Psoas muscle (tissue), 8 donors: ENCODE data around the gene IQCH. TPM values are rescaled to one million over a fixed set of nuclear protein-coding genes. Genes with fewer than 3 reads are reported as not detected.

ENCODE experiments used
- ATAC-seq, 4 donors: fragments of 200-7000 bp; cut with Tn5 transposase; one replicate each; pipeline ENCODE4 v1.9.1; 2020; ENCODE audit warnings: moderate library complexity in 3 of 4, mild to moderate bottlenecking in 2 of 4
- DNase-seq, 2 donors: peaks; one replicate each; pipeline ENCODE4 v3.0.0-alpha.2; 2020
- H3K27ac ChIP-seq: fragments of 200-600 bp; one replicate; pipeline ENCODE4 v1.8.0; 2022
- H3K27me3 ChIP-seq, 3 donors: fragments of 200-600 bp in 1 of 3; one replicate each; pipeline versions ENCODE4 v1.6.1 to v1.8.0; 2013 to 2022; ENCODE audit warnings: low read length in 2 of 3, mild to moderate bottlenecking in 2 of 3, moderate library complexity in 1 of 3; ENCODE audit not compliant: insufficient read depth in 3 of 3
- H3K36me3 ChIP-seq, 2 donors: fragments of 200-600 bp in 1 of 2; one replicate each; pipeline versions ENCODE4 v1.6.1 to v1.8.0; 2013 to 2022; ENCODE audit warnings: low read depth in 1 of 2, mild to moderate bottlenecking in 1 of 2, moderate library complexity in 1 of 2; ENCODE audit not compliant: insufficient read depth in 1 of 2
- H3K4me1 ChIP-seq: fragments of 200-600 bp; one replicate; pipeline ENCODE4 v1.8.0; 2022
- H3K4me3 ChIP-seq: fragments of 200-600 bp; one replicate; pipeline ENCODE4 v1.8.0; 2022; ENCODE audit warnings: mild to moderate bottlenecking
- H3K9me3 ChIP-seq: fragments of 200-600 bp; one replicate; pipeline ENCODE4 v1.8.0; 2022
- WGBS, 3 donors: extraction: QIAGEN DNeasy Blood & Tissue Kit; methylation state at CpG; one replicate each; pipeline versions ENCODE4 v1.1.6 to v1.1.7; 2013; 5-methylcytosine and 5-hydroxymethylcytosine counted together
- intact Hi-C, 2 donors: fragments of 100-400 bp; cut with DNase I; formaldehyde crosslinking; loops; one replicate each; pipeline versions ENCODE4 v1.11.0 to v1.14.2; 2022
- polyA plus RNA-seq, 3 donors: library from polyadenylated mRNA; stranded (reverse); fragments of 200-250 nt; gene quantifications; one replicate each; pipeline ENCODE4 v1.2.3, GENCODE V29; 2013
- total RNA-seq, 4 donors: library from RNA; stranded (reverse); fragmentation: NEBNext Ultra II Directional in 2 of 4; extraction: Animal tissue kit (Norgen Biotek cat#: 25700) in 2 of 4; gene quantifications; one replicate each; pipeline versions ENCODE4 v1.2.1 to v1.2.4, GENCODE V29; 2021 to 2023
- TF ChIP-seq, protein P1 (sequence below): fragments of 200-600 bp; IDR thresholded peaks from one replicate; pipeline ENCODE4 v1.8.0; 2022; ENCODE audit warnings: antibody characterized with exemption
- donor health status: healthy with polysubstance abuse.
- donor health status: DM: no; HTN: no; CAD: no; lungs with moderate emphysema.
- donor health status: Bipolar disorder and iron deficiency.
- donor health status: healthy.
- donor health status: DM: yes; HTN: yes; CAD: no.
- donor health status: DM: no; HTN: no; CAD: no.
- donor health status: DM: no; HTN: no; CAD: no.
- donor health status: DM: yes; HTN: yes; CAD: no.

Gene IQCH
- total and polyA plus RNA-seq, 7 donors, result 0.27 to 1.0 (median 0.60) TPM

DNA sequence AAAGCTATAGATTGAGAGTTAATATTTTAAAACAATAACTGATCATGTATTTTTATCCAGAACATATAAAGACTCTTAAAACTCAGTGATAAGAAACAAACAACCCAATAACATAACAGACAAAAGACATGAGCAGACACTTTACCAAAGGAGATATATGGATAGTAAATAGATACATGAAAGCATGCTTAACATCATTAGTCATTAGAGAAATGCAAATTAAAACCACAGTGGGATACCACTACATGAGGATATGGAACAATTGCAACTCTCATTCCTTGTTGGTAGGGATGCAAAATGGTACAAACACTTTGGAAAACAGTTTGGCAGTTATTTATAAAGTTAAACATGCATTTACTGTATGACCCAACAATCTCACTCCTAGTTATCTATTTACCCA lies 95.0 kb downstream of the IQCH start:
- Histone ChIP-seq H3K27ac (no peak overlapping the region), H3K9me3 (peaks cover 15% of the 10 kb centered on the region), H3K4me1 (no peaks in the 10 kb centered on the region), H3K4me3 (no peak overlapping the region), H3K36me3 (no peaks in the 10 kb centered on the region), H3K27me3 (no peaks in the 10 kb centered on the region)
- TF ChIP-seq, protein P1, sequence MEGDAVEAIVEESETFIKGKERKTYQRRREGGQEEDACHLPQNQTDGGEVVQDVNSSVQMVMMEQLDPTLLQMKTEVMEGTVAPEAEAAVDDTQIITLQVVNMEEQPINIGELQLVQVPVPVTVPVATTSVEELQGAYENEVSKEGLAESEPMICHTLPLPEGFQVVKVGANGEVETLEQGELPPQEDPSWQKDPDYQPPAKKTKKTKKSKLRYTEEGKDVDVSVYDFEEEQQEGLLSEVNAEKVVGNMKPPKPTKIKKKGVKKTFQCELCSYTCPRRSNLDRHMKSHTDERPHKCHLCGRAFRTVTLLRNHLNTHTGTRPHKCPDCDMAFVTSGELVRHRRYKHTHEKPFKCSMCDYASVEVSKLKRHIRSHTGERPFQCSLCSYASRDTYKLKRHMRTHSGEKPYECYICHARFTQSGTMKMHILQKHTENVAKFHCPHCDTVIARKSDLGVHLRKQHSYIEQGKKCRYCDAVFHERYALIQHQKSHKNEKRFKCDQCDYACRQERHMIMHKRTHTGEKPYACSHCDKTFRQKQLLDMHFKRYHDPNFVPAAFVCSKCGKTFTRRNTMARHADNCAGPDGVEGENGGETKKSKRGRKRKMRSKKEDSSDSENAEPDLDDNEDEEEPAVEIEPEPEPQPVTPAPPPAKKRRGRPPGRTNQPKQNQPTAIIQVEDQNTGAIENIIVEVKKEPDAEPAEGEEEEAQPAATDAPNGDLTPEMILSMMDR, result no peak
- DNase-seq, result no peak
- no peak for ATAC-seq
- intact Hi-C loops, result no loop called here

DNA sequence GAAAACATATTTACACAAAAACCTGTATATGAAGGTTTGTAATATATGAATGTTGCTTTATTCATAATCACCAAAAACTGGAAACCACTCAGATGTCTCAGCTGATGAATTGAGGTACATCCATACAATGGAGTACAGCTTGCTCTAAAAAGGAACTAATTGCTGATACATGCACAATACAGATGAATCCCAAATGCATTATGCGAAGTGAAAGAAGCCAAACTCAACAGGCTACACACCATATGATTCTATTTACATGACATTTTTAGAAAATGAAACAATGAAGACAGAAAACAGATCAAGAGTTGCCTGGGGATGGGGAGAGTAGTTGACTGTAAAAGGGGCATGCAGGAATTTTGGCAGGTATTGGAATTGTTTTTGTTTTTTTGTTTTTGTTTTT lies 95.5 kb downstream of the IQCH start:
- Histone ChIP-seq H3K9me3 (peaks cover 14% of the 10 kb centered on the region), H3K27me3 (no peaks in the 10 kb centered on the region), H3K4me1 (no peaks in the 10 kb centered on the region), H3K36me3 (no peaks in the 10 kb centered on the region), H3K27ac (no peak overlapping the region), H3K4me3 (no peak overlapping the region)
- no peak for ATAC-seq
- TF ChIP-seq, protein P1, result no peak
- intact Hi-C loops, result no loop called here
- WGBS, 3 donors, result 82 to 89% (median 85%) methylated on average over 1 of the region's 1 CpG
- no peak for DNase-seq

DNA sequence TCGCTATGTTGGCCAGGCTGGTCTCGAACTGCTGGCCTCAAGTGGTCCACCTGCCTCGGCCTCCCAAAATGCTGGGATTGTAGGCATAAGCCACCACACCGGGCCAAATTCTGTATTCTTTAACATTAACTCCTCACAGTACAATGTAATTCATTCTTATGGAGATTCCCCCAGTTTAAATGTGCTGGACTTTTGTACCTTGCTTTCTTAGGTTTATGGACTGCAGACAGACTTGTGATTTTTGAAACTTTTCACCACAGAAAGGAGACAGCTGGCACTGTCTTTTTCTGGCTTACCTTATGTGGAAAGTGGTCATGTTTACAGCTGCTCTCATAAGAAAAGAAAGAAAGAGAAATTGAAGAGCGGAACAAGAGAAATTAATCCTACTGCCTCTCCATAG lies 103.8 kb downstream of the IQCH start:
- 80 to 86% (median 85%) methylated on average over 5 of the region's 5 CpGs for WGBS, 3 donors
- DNase-seq, result no peak
- Histone ChIP-seq H3K4me3 (no peak overlapping the region), H3K36me3 (no peaks in the 10 kb centered on the region), H3K27me3 (no peaks in the 10 kb centered on the region), H3K9me3 (no peaks in the 10 kb centered on the region), H3K27ac (no peak overlapping the region), H3K4me1 (no peaks in the 10 kb centered on the region)
- TF ChIP-seq, protein P1, result no peak
- intact Hi-C loops, result no loop called here
- ATAC-seq, result no peak

DNA sequence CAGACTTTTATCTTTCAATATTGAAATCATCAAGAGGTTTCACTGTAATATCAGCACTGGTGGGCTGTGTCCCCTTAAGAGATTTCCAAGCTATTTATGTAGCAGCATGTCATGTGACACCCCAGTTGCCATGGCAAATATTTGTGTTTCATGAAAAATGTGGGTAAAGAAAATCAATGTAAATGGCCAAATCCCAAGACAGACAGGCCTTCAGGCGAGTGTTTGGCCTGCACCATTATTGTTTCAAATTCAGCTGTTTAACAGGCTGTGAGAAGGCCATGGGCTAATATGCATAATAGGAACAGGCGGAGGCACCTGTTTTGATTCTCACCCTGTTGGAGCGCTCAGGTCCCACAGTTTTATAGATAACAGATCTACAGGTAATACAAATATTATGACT lies 104.2 kb downstream of the IQCH start:
- Histone ChIP-seq H3K4me3 (no peak overlapping the region), H3K27ac (no peak overlapping the region), H3K9me3 (no peaks in the 10 kb centered on the region), H3K27me3 (no peaks in the 10 kb centered on the region), H3K4me1 (no peaks in the 10 kb centered on the region), H3K36me3 (no peaks in the 10 kb centered on the region)
- 80 to 89% (median 88%) methylated on average over 3 of the region's 3 CpGs for WGBS, 3 donors
- no peak for DNase-seq
- no peak for ATAC-seq
- intact Hi-C loops, result no loop called here
- TF ChIP-seq, protein P1, result no peak

DNA sequence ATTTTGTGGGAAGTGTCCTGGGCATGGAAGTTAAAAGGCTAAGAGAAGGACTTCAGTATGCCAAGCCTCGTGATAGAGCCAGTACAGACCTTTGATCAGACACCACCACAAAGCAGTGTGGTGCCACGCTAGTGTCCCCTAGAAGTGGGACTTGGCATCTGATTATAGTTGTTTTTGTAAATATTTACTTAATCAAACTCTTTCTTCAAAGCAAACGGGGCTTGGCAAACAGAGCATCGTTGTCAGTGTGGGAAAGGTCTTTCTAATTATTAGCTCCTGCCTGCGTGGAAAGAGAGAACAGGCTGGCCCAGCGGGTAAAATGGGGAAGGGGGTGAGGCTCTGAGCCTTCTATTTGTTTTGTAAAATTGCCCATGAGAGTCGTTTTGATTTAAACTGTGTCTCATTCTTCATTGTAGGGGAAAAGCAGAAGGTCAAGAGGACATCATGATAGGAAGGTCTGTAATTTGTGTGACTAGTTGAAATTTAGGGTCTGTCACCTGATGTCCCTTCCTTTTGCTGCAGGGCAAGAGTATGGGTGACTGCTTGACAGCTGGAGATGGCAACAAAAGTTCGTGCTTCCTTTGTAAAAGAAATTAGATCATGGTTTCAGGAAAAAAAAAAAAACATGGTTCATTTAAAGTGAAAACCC lies 105.0 kb downstream of the IQCH start:
- no peak for DNase-seq
- ATAC-seq, result no peak
- H3K4me1 ChIP-seq, result no peaks in the 10 kb centered on the region
- no peak overlapping the region for H3K27ac ChIP-seq
- no peaks in the 10 kb centered on the region for H3K9me3 ChIP-seq
- intact Hi-C loops, result no loop called here
- H3K4me3 ChIP-seq, result no peak overlapping the region
- WGBS, 3 donors, result 49 to 54% (median 50%) methylated on average over 8 of the region's 8 CpGs
- TF ChIP-seq, protein P1, result no peak
- no peaks in the 10 kb centered on the region for H3K36me3 ChIP-seq
- H3K27me3 ChIP-seq, result no peaks in the 10 kb centered on the region
